Measurements from ENCODE around the gene STX8.
A peak's percentile ranks its signal among the peaks of the same experiment; 100 is the strongest.
"Not testable (repeated sequence)": the region's sequence is repeated elsewhere in the genome, so short reads cannot be mapped to it uniquely, and the experiment has no call there.

The STX8 gene

DNA sequence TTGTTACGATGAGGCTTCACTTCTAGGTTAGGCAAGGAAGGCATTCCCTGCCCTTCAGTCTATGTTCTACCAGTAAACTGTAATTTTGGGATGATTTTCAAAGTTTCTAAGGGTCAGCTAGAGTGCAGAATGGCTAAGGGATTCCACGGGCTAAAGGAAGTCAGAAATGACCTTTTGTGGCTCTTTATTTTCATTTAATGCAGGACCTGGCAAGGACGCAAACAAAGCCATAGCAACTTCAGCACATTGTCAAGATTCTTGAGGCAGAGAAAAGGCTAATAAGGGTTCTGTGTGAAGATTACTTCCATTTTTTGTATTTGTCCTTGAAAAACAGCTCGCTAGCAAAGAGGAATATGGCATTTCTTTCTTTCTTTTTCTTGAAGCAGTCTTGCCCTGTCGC, 76.6 kb downstream of the STX8 start:
- DNase-seq (ENCODE audit: low read depth) = no peak

- no peak for DNase-seq (ENCODE audit: low read depth)
Observed at GRCh38 chr17:9498490-9498889, 77.1 kb downstream of the STX8 start.

GRCh38 chr17:9488556-9488955, 87.1 kb downstream of the STX8 start:
- no peak for DNase-seq (ENCODE audit: low read depth)

- no peak for DNase-seq (ENCODE audit: low read depth)
Observed at GRCh38 chr17:9487406-9487805, 88.2 kb downstream of the STX8 start.

DNA sequence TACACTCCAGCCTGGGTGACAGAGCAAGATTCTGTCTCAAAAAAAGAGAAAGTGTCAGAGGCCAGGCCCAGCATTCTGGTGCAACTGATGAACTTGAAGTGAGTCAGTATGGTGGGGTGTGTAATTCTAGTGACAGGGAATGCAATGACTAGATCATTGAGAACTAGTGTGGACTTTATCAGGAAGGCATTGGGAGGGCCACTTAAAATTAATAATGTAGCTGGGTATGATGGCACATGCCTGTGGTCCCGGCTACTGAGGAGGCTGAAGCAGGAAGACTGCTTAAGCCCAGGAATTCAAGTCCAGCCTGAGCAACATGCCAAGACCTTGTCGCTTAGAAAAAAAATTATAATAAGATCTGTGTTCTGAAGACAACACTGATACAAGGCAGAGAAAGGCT, 90.8 kb downstream of the STX8 start:
- no peak for DNase-seq (ENCODE audit: low read depth)

DNA sequence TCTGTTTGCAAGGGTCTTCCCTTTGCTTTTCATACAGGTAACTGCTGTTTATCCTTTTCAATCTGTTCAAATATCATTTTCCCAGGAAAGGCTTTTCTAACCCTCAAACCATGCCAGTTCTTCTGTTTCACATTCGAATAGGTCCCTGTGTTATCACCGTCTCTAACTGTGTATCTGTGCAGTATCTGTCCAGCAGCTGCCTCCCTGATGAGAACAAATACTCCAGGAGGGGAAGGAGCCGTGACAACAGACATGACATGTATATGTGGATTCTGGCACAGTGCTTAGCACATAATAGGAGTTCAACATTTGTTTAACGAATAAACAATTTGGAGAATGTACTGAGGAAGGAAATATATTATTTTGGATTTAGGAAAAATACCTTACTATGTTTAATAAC, 95.7 kb downstream of the STX8 start:
- DNase-seq (ENCODE audit: low read depth) = no peak

DNA sequence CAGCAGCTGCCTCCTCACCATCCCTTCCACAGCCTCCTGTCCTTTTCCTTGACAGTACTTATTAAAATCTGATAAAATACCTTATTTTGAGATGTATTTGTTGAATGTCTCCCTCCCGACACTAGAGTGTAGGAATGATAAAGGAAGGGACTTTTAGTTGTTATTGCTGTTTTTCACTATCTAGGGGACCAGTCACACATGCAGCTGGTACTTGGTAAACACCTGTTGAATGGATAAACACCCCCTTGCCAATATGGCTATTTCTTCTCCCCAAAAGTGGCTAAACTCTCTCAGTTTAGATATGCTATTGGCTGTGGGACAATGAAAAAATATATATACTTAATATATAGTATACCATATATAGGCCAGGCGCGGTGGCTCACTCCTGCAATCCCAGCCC, 96.7 kb downstream of the STX8 start:
- DNase-seq (ENCODE audit: low read depth) = no peak

- DNase-seq (ENCODE audit: low read depth) = no peak
Observed at GRCh38 chr17:9475101-9475658, 100.4 kb downstream of the STX8 start.

DNA sequence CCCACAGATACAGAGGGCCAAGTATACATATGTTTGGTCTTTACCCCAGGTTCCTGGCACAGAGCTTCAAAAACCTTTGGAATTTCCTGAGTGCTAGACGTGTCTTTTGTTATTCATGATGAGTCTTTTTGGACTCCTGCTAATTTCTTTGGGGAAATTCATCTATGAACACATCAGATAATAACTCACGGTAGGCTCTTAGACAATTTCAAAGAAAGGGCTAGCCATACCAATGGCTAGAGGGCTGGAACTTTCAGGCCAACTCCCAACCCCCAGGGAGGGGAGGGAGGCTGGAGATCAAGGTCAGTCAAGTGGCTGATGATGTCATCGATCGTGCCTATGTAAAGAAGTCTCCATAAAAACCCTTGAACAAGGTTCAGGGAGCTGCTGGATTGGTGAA, 101.9 kb downstream of the STX8 start:
- peak; percentile 42 for DNase-seq (ENCODE audit: low read depth)

GRCh38 chr17:9472541-9472940, 103.1 kb downstream of the STX8 start:
- no peak for DNase-seq (ENCODE audit: low read depth)

- no peak for DNase-seq (ENCODE audit: low read depth)
Observed at GRCh38 chr17:9472094-9472493, 103.5 kb downstream of the STX8 start.

DNA sequence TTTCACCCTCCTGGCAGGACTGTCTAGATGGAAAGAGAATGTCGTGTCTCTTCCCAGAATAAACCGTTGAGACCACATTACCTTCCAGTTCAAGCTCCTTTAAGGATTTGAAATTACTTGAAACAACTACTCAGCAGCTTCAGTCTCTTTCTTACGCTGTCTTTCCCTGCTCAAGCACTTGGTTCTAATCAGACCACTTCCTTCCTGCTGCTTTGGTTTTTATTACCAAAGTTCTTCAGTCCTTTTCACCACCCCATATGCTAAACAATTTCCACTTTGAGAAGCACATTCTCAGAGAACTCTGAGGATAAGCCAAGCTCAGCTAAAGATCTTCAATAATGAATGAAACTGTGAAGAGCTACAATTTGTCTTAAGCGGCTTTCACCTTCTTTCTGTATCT, 105.4 kb downstream of the STX8 start:
- DNase-seq (ENCODE audit: low read depth) = no peak

DNA sequence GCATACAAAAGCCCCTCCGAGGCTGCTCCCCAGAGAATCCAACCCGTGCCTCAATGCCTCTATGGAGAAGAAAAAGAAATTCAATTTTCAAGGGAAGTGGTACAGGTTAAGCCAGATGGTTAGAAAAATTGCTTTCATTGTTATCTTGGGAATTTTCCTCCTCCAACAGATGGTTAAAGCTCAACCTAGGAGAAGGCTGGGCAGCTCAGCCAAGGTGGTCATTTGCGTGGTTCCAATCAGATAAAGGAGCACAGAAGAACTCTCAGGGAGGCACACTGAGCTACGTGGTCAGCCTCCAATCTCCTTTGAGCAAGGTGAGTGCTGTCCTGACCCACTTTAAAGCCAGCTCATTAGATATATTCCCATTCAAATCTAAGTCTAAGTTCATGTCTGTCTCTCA, 106.7 kb downstream of the STX8 start:
- DNase-seq (ENCODE audit: low read depth) = no peak

DNA sequence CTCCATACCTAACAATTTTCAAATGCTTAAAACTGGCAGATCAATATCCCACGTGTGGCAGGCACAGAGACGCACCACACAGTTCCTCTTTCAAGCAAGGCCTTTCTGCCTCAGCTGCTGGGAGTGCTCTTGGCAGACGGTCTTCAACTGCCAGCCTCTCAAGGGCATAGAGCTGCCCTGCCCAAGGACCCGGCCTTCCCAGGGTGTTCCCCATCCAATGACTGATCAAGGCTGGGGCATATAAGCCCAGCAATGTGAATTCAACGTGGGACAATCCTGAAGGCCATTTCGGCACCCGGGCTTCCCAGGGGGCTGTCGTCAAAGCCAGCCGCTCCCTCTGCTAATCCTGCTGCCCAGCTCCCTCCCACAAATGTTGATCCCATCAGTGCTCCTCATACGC, 107.1 kb downstream of the STX8 start:
- DNase-seq (ENCODE audit: low read depth) = no peak

DNA sequence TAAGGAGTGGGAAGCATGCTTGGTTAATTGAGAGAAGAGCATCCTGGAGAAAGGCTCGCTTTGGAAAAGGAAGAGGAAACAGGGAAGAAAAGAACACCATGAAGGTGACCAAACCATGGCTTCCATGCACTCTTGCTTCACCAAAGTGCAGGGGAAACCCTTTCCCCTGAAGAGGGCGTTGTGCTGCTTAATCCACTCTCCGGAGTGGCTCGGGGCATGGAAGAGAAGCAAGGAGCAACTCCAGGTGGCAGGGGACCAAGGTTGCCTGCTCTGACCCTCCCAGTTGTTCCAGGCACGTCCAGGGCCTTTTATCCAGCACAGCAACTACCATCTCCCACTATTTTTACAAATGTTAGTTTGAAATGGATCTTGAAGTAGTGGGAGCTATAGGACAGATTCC, 108.1 kb downstream of the STX8 start:
- DNase-seq (ENCODE audit: low read depth) = no peak

- peak; percentile 69 for DNase-seq (ENCODE audit: low read depth)
Observed at GRCh38 chr17:9465210-9465921, 110.3 kb downstream of the STX8 start.

DNA sequence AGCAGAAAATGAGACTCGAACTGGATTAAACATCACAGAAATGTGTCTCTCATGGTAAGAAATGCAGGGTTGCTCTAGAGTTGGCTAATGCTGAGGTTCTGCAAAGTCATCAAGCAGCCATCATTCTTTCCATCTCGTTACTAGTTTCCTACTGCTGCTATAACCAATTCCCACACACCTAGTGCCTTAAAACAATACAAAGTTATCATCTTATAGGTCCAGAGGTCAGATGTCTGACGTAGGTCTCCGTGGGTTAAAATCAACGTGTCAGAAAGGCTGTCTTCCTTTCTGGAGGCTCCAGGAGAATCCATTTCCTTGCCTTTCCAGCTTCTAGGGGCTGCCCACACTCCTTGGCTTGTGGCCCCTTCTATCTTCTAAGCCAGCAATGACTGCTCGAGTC, 118.6 kb downstream of the STX8 start:
- DNase-seq (ENCODE audit: low read depth) = no peak

GRCh38 chr17:9456330-9456729, 119.3 kb downstream of the STX8 start:
- DNase-seq (ENCODE audit: low read depth) = no peak

GRCh38 chr17:9451934-9452333, 123.7 kb downstream of the STX8 start:
- no peak for DNase-seq (ENCODE audit: low read depth)

DNA sequence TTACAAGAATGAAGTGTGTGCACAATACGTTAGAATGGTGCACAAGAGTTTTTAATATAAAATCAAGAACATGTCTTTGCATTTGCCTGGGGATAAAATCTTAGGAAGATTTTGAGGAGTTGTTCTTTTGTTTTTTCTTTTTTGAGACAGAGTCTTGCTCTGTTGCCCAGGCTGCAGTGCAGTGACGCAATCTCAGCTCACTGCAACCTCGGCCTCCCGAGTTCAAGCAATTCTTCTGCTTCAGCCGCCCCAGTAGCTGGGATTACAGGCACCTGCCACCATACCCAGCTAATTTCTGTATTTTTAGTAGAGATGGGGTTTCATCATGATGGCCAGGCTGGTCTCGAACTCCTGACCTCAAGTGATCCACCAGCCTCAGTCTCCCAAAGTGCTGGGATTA, 128.3 kb downstream of the STX8 start:
- DNase-seq (ENCODE audit: low read depth) = not testable (repeated sequence)

DNA sequence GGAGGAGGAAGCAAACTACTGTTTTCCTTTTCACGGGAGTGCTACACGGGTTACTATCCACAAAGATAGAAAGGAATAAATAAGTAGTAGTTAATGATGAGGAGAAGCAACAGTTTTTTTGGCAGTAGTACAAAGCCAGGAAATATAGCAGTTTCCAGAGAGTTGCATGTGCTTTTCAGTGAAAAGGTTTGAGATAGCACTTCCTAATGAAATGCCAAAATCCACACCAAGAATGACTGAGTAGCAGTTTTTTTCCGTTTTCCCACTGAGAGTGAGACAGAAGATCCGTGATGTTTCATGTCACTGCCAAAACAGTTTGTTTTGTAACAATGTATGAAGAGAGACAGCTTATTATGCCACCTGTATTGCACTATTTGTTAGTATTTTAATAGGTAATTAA, 129.1 kb downstream of the STX8 start:
- no peak for DNase-seq (ENCODE audit: low read depth)

GRCh38 chr17:9445424-9445823, 130.2 kb downstream of the STX8 start:
- DNase-seq (ENCODE audit: low read depth) = no peak

DNA sequence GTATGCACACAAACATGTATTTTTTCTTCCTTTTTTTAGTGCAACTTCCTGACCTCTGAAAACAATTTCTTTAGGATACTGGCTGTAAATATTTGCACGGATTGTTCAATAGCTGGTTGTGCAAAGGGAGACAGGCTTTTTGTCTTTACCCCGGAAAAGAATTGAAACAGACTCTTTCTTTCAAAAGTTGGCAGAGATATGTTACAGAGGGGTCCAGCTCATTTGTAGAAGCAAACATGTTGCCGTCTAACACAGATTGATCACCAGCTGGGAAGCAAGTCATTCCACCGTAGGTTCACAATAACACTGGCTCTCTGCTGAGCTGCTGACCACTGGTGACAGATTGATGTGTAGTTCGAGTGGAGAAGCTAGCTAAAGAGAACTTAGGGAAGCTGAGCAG, 130.9 kb downstream of the STX8 start:
- no peak for DNase-seq (ENCODE audit: low read depth)

DNA sequence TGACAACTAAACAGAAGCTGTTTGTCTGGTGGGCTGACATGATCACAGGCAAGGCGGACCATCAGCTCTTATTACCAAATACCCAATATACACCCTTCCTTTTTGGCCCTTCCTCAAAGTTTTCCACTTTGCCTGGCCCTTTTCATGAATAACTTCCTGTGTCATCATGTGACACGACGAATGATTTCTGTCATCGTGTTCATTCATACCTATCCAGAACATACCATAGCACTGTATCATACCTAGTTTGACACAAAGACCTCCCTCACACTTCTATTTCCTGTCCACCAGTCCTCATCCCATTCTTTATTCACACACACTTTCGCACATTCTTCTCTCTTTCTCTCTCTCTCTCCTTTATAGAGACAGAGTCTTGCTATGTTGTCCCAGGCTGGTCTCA, 131.8 kb downstream of the STX8 start:
- DNase-seq (ENCODE audit: low read depth) = no peak
